ENCODE results near the gene EIF4E3.

- TF ChIP-seq GATA2 (IDR thresholded peaks at IDR 0.05; ENCODE audit: low read depth, low read length), result no peak
- no peak for TF ChIP-seq GATA3 (IDR thresholded peaks at IDR 0.05; ENCODE audit: low read depth, low read length)
Measured at GRCh38 chr3:71684046-71684756, 41.0 kb downstream of the EIF4E3 start.

Measured in SH-SY5Y (cell line).